ENCODE results near the gene MTAP. TPM values are rescaled to one million over a fixed set of nuclear protein-coding genes. Genes with fewer than 3 reads are reported as not detected.
A peak's percentile ranks its signal among the peaks of the same experiment; 100 is the strongest.

MTAP gene
- total and polyA plus RNA-seq, 8 donors = 1.2 to 38.4 (median 13.4) TPM

GRCh38 chr9:21961569-21961968 lies 159.1 kb downstream of the MTAP start:
- Histone ChIP-seq H3K27ac (no peak overlapping the region), H3K4me1 (peaks cover 11 to 18% (median 14%) of the 10 kb centered on the region in 4 donors), H3K9me3 (peaks cover 0 to 11% (median 3%) of the 10 kb centered on the region in 4 donors), H3K4me3 (no peak overlapping the region), H3K36me3 (no peaks in the 10 kb centered on the region), H3K27me3 (peaks cover 7 to 75% (median 23%) of the 10 kb centered on the region in 3 donors)
- 88 to 95% (median 90%) methylated on average over 2 of the region's 2 CpGs for WGBS, 5 donors
- no peak for DNase-seq
- intact Hi-C loops (cut with DNase I; ENCODE audit: low total_unique reads) = no loop called here
- no peak for TF ChIP-seq EP300 (IDR thresholded peaks at IDR 0.05)
- TF ChIP-seq POLR2A (IDR thresholded peaks at IDR 0.05) = no peak
- TF ChIP-seq POLR2AphosphoS5 (IDR thresholded peaks at IDR 0.05) = no peak
- no peak for TF ChIP-seq CTCF (IDR thresholded peaks at IDR 0.05)

GRCh38 chr9:21964925-21965385 lies 162.5 kb downstream of the MTAP start:
- H3K27me3 ChIP-seq = peaks cover 32 to 99% (median 57%) of the 10 kb centered on the region in 3 donors
- intact Hi-C loops (cut with DNase I; ENCODE audit: low total_unique reads) = no loop called here
- WGBS, 5 donors = 1 to 4% (median 2%) methylated on average over 17 to 29 of the region's 29 CpGs
- DNase-seq = peak; percentile 38 to 72
- TF ChIP-seq POLR2AphosphoS5 (IDR thresholded peaks at IDR 0.05) (no peak), CTCF (IDR thresholded peaks at IDR 0.05) (no peak), EP300 (IDR thresholded peaks at IDR 0.05) (no peak), POLR2A (IDR thresholded peaks at IDR 0.05) (no peak)
- peak overlapping the region; percentile 15 to 44 (median 29) for H3K4me3 ChIP-seq
- no peak overlapping the region for H3K27ac ChIP-seq
- no peaks in the 10 kb centered on the region for H3K36me3 ChIP-seq
- H3K9me3 ChIP-seq = peaks cover 0 to 31% (median 19%) of the 10 kb centered on the region in 4 donors
- peaks cover 11 to 31% (median 25%) of the 10 kb centered on the region in 4 donors for H3K4me1 ChIP-seq

GRCh38 chr9:21965401-21965951 lies 163.0 kb downstream of the MTAP start:
- TF ChIP-seq CTCF (IDR thresholded peaks at IDR 0.05) (peak in 2 of 7 experiments; percentile 28 to 36), EP300 (IDR thresholded peaks at IDR 0.05) (no peak)
- WGBS, 5 donors = 2 to 5% (median 3%) methylated on average over 29 to 30 of the region's 30 CpGs
- DNase-seq = peak; percentile 67 to 84
- peaks cover 37 to 100% (median 62%) of the 10 kb centered on the region in 3 donors for H3K27me3 ChIP-seq
- peak overlapping the region; percentile 15 to 44 (median 29) for H3K4me3 ChIP-seq
- H3K4me1 ChIP-seq = peaks cover 11 to 33% (median 26%) of the 10 kb centered on the region in 4 donors
- intact Hi-C loops (cut with DNase I; ENCODE audit: low total_unique reads) = no loop called here
- no peaks in the 10 kb centered on the region for H3K36me3 ChIP-seq
- H3K9me3 ChIP-seq = peaks cover 0 to 31% (median 22%) of the 10 kb centered on the region in 4 donors
- H3K27ac ChIP-seq = no peak overlapping the region

- H3K9me3 ChIP-seq = peaks cover 0 to 36% (median 22%) of the 10 kb centered on the region in 4 donors
- TF ChIP-seq EP300 (IDR thresholded peaks at IDR 0.05) (no peak), POLR2AphosphoS5 (IDR thresholded peaks at IDR 0.05) (no peak), POLR2A (IDR thresholded peaks at IDR 0.05) (no peak), CTCF (IDR thresholded peaks at IDR 0.05) (no peak)
- WGBS, 5 donors = 16 to 25% (median 21%) methylated on average over 15 of the region's 15 CpGs
These were observed 163.9 kb downstream of the MTAP start for GRCh38 chr9:21966140-21966851.

More at GRCh38 chr9:21966140-21966851, 163.9 kb downstream of the MTAP start:
- no peak overlapping the region for H3K4me3 ChIP-seq
- DNase-seq = no peak
- H3K27ac ChIP-seq = no peak overlapping the region
- intact Hi-C loops (cut with DNase I; ENCODE audit: low total_unique reads) = no loop called here
- H3K36me3 ChIP-seq = no peaks in the 10 kb centered on the region
- peaks cover 11 to 41% (median 32%) of the 10 kb centered on the region in 4 donors for H3K4me1 ChIP-seq
- peaks cover 44 to 100% (median 70%) of the 10 kb centered on the region in 3 donors for H3K27me3 ChIP-seq

Data from stomach (tissue), 9 donors.